Stimulated activated CD4-positive, alpha-beta T cell treated with anti-CD3 and anti-CD28 coated beads, Interleukin-15, amount 100 ng/mL, for 24 hours (primary cell): Measurements from ENCODE around the gene CA10.

Experiments
- DNase-seq: peaks from one replicate; pipeline ENCODE4 v3.0.0-alpha.2; 2020

The CA10 gene

DNA sequence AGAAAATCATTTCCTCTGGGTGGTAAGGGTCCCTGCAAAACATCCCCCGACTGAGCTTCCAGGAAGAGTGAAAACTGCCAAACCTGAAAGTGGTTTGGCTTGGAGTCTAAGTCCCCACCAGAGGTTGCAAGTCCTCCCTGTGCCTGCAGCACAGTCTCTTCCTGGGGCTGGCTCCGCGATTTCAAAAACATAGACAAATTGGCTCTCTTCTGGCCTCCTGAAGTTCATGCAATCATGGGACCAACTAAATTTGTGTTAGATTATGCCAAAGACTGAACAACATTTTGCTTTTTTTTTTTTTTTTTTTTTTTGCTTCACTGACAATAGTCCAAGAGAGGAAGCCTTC, 447.9 kb downstream of the CA10 start:
- DNase-seq: no peak

DNA sequence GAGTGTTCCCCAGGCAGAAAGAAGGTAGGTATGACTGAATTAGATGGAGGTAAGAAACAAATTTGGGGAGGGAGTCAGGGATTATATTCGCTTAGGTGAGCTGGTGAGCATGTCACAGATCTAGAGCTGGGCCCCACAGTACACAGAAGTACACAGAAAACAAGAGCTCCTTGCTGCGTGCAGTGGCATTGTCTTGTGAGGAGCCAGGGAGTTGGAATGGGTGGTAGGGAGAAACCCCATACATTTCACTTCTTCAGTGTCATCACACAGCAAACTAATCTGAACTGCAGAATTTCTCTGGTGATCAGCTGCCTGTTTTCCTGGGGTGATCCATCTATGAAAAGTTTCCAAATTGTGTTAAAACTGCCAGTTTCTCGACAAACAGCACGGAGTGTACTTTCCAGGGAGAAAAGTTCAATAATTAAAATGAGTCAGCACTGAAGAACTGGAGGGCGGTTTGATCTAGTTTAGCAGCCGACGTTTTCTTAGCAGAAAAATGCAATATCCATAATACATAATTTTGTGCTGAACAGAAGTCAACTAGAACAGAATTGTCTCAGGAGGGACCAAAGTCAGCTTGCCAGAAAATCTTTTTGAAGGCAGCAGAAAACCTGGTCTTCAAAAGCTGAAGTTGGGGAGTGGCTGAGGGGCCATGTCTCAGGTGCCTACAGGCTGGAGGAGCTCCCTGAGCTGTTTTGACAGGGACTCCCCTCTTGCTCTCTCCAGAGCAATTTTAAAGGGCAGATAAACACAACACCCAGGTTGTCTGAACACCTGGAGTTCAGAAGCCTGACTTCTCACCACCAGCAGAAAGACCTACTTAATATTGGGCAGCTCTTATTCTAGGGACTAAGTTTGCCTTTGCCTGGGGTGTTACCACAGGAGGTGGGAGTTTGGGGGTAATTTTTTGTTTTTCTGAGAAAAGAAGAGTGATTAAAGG, 448.6 kb downstream of the CA10 start:
- no peak for DNase-seq

GRCh38 chr17:51707216-51707615, 451.3 kb downstream of the CA10 start:
- no peak for DNase-seq

DNA sequence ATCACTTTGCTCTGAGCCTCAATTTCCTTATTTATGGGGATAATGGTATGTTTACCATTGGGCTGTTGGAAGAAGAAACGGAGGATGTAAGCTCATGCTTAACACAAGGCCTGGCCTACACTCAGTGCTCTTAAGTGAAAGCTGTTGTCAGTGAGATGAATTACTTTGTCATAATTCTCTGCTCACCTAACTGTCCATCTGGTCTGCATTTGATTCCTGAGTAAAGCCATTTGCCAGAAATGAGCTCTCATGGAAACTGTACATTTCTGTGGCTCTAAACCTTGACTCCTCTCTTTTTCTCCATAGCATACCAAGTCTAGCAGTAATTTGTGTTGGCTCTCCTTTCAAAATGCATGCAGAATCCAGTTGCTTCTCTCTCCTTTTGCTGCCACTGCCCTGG, 452.4 kb downstream of the CA10 start:
- DNase-seq: no peak

GRCh38 chr17:51703361-51704341, 454.9 kb downstream of the CA10 start:
- no peak for DNase-seq

DNA sequence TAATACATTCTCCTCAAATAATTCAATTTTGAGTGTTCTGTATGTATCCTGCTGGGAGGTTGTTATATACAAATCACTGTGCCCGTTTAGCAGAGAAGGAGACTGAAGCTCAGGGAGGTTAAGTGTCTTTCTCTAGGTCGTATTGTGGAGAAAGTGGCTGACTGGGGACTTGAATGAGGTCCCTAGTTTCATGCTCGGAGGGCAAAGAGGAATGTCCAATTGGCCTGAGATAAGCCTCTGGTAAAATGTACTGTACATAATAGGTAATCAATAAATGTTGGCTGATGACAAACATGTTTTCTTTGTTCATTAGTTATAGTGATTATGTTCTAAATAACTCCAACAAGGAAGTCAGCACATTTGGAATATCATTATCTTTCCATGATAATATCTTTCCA, 455.6 kb downstream of the CA10 start:
- no peak for DNase-seq

DNA sequence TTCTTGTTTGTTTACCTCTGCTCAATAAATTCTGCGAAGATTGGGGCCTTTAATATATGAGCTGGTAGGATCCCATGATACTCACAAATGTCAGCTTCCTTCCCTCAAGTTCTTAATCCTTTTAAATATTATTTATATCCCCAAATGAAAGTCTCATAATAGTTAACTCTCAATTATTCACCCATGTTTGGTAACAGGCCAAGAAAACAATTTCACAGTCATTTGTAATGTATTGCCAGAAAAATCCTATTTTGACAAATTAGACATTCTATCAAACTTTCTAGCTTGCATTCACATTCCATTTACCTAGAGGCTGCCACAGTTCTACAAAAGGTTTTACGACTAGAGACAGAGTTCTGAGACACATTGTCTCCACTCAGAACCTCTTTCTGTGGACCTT, 457.0 kb downstream of the CA10 start:
- no peak for DNase-seq

- DNase-seq: no peak
Observed at GRCh38 chr17:51700011-51700760, 458.3 kb downstream of the CA10 start.

GRCh38 chr17:51699303-51699702, 459.2 kb downstream of the CA10 start:
- DNase-seq: no peak

- DNase-seq: no peak
Observed at GRCh38 chr17:51692917-51693316, 465.6 kb downstream of the CA10 start.

GRCh38 chr17:51687887-51688286, 470.6 kb downstream of the CA10 start:
- no peak for DNase-seq

DNA sequence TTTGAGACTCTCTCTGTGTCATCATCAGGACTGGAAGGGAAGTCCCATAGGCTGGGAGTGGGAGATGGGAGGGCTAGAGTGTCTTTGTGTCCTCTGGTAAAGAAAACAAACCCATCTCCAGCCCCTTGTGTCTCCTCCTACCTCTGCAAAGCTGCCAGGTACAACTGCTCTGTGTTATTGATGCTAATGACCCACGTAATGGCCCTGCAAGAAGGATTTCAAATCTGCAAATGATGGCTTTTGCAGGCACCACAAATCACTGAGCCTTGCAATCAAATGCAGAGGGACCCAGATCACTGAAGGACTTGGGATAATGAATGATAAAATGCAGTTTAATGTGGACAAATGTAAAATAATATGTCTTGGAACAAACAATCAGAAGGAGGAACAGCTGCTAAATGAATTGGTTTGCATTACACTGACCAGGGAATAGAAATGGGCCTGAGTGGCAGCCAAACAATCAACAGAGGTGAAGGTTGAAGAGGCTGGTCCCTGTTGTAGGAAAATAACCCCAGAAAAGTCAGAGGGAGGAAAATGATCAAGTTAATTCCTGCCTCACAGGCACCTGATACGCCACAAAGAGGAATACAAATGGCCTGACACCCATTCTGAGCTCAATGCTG, 473.1 kb downstream of the CA10 start:
- DNase-seq: no peak

GRCh38 chr17:51684214-51684613, 474.3 kb downstream of the CA10 start:
- no peak for DNase-seq

DNA sequence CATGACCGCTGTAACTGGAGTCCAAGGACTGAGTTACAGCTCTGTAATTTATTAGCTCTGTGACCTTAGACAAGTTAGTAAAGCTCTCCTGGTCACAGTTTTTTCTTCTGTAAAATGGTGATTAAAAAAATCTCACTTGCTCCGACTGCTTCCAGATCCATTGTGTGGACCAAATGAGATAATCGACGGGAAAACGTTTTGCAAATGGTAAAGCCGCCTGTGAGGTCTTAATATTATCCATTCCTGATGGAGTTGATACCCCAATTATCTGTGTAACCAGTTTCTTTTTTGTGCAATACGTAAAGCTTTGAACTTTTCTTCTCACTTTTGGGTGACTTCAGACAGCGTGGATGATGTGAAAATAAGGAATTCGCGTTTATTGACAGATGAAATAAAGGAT, 475.2 kb downstream of the CA10 start:
- DNase-seq: no peak

- no peak for DNase-seq
Observed at GRCh38 chr17:51682115-51682514, 476.4 kb downstream of the CA10 start.

- no peak for DNase-seq
Observed at GRCh38 chr17:51677875-51678274, 480.6 kb downstream of the CA10 start.

DNA sequence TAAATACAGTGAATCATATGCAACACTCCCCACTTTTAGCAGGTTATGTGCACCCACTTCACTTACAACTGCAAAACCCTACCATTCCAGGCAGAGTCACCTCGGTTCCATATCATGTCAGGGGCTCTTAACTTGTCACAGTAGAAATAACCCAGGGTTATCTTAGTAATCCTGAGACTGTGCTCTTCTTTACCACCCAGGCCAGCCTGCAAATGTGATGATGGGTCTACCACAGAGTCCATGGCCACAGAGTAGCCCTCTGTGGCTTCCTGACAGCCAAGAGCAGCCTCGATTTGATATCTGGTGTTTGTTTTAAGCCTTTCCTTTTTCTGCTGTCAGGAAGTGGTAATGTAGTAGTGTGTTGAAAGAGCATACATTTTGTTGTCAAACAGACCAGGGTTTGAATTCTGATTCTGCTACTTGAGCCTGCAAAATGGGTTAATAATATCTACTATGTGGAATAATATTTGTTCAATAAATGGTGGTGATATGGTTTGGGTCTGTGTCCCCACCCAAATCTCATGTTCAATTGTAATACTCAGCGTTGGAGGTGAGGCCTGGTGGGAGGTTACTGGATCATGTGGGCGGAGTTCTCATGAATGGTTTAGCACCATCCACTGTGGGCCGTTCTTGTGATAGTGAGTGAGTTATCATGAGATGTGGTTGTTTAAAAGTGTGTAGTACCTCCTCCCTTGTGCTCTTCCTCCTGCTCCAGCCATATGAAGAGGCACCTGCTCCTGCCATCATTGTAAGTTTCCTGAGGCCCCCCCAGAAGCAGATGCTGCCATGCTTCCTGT, 481.6 kb downstream of the CA10 start:
- DNase-seq: no peak

- DNase-seq: no peak
Observed at GRCh38 chr17:51674579-51675255, 483.8 kb downstream of the CA10 start.

GRCh38 chr17:51673070-51673469, 485.4 kb downstream of the CA10 start:
- DNase-seq: no peak

DNA sequence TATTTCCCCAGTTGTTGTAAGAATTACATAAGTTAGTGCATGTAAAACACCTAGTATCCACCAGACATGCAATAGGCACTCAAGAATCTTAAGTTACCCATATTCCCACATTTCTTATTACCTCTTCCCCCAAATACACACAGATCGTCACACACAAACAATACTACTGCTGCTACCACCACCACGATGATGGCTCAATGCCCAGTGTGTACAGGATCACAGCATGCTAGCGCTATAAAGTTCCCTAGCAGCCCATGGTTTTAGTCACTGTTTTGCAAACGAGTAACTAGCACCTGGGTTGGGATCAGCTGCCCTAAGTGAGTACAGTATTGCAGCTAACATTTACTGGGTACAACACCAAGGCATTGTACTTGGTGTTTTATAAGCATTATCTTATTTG, 486.4 kb downstream of the CA10 start:
- no peak for DNase-seq

GRCh38 chr17:51670899-51671298, 487.6 kb downstream of the CA10 start:
- DNase-seq: no peak
